H1 (cell line): Measurements from ENCODE around the gene ARHGAP26. TPM values are rescaled to one million over a fixed set of nuclear protein-coding genes. Genes with fewer than 3 reads are reported as not detected.

Source experiments
- BACH1 ChIP-seq: IDR thresholded peaks from 2 replicates; pipeline ENCODE4 v1.6.1; 2012; ENCODE audit warnings: low read length, improper control_type of control experiment
- CBX5 ChIP-seq: fragments of 300-800, 300-1000 bp; sonication (generic); IDR thresholded peaks from 2 replicates; pipeline ENCODE4 v1.7.1; 2016; ENCODE audit warnings: antibody characterized with exemption, low read length, low read depth
- CBX8 ChIP-seq: fragments of 300-800, 300-1000 bp; sonication (generic); IDR thresholded peaks from 2 replicates; pipeline ENCODE4 v1.7.1; 2016; ENCODE audit warnings: low read depth, low read length, borderline replicate concordance
- CEBPB ChIP-seq: IDR thresholded peaks from 2 replicates; pipeline ENCODE4 v1.6.1; 2012; ENCODE audit warnings: low read depth, low read length
- CHD2 ChIP-seq: IDR thresholded peaks from 2 replicates; pipeline ENCODE4 v1.6.1; 2012; ENCODE audit warnings: low read length, improper control_type of control experiment
- CREB1 ChIP-seq: IDR thresholded peaks from 2 replicates; pipeline ENCODE4 v1.6.1; 2012; ENCODE audit warnings: inconsistent platforms
- CTCF ChIP-seq, 3 experiments: IDR thresholded peaks; 1 replicate in 2 of 3; 2 replicates in 1 of 3; pipeline versions ENCODE4 v1.5.1 to v1.6.1; 2011; ENCODE audit warnings: low read length in 3 of 3, mild to moderate bottlenecking in 3 of 3, inconsistent platforms in 2 of 3, low read depth in 1 of 3, moderate library complexity in 1 of 3; ENCODE audit not compliant: insufficient read depth in 1 of 3; ENCODE audit errors: control extremely low read depth in 1 of 3
- EGR1 ChIP-seq: IDR thresholded peaks from 2 replicates; pipeline ENCODE4 v1.6.1; 2011; ENCODE audit warnings: low read depth, low read length, borderline replicate concordance
- KDM5A ChIP-seq: fragments of 200-600 bp; IDR thresholded peaks from 2 replicates; pipeline ENCODE4 v1.7.1; 2012; ENCODE audit warnings: mild to moderate bottlenecking, low read length, inconsistent platforms, mixed read lengths
- NANOG ChIP-seq: IDR thresholded peaks from 2 replicates; pipeline ENCODE4 v1.6.1; 2011; ENCODE audit warnings: low read length, low read depth, mild to moderate bottlenecking, inconsistent platforms; ENCODE audit not compliant: insufficient read depth, poor library complexity, severe bottlenecking
- PHF8 ChIP-seq: fragments of 200-600 bp; sonication (generic); conservative IDR thresholded peaks from 2 replicates; pipeline ENCODE4 v1.7.1; 2012; ENCODE audit warnings: low read depth, mild to moderate bottlenecking, inconsistent platforms, low read length, moderate library complexity
- POLR2AphosphoS5 ChIP-seq: IDR thresholded peaks from 2 replicates; pipeline ENCODE4 v1.6.1; 2011; ENCODE audit warnings: low read depth, low read length
- RAD21 ChIP-seq, 2 experiments: IDR thresholded peaks in 1 of 2; conservative IDR thresholded peaks in 1 of 2; 2 replicates each; pipeline ENCODE4 v1.6.1; 2011; ENCODE audit warnings: low read depth in 2 of 2, low read length in 2 of 2, improper control_type of control experiment in 1 of 2, inconsistent platforms in 1 of 2, mild to moderate bottlenecking in 1 of 2, moderate library complexity in 1 of 2
- RXRA ChIP-seq: IDR thresholded peaks from 2 replicates; pipeline ENCODE4 v1.6.1; 2011; ENCODE audit warnings: low read depth, mild to moderate bottlenecking, low read length, moderate library complexity; ENCODE audit not compliant: insufficient read depth
- SAP30 ChIP-seq: fragments of 300-600 bp; sonication (generic); IDR thresholded peaks from 2 replicates; pipeline ENCODE4 v1.7.1; 2012; ENCODE audit warnings: low read length, moderate library complexity, mild to moderate bottlenecking, inconsistent platforms; ENCODE audit not compliant: insufficient read depth, insufficient replicate concordance
- SIN3A ChIP-seq, 2 experiments: IDR thresholded peaks in 1 of 2; conservative IDR thresholded peaks in 1 of 2; 2 replicates each; pipeline ENCODE4 v1.6.1; 2011 to 2012; ENCODE audit warnings: low read length in 2 of 2, improper control_type of control experiment in 1 of 2, low read depth in 1 of 2, mild to moderate bottlenecking in 1 of 2
- SP1 ChIP-seq: IDR thresholded peaks from 2 replicates; pipeline ENCODE4 v1.6.1; 2011; ENCODE audit warnings: low read depth, low read length
- SUZ12 ChIP-seq: fragments of 200-600 bp; sonication (generic); IDR thresholded peaks from 2 replicates; pipeline ENCODE4 v1.6.1; 2012; ENCODE audit warnings: mild to moderate bottlenecking, inconsistent platforms, low read length, moderate library complexity, mixed read lengths
- TCF12 ChIP-seq: IDR thresholded peaks from 2 replicates; pipeline ENCODE4 v1.6.1; 2011; ENCODE audit warnings: low read depth, mild to moderate bottlenecking, low read length
- TEAD4 ChIP-seq: IDR thresholded peaks from 2 replicates; pipeline ENCODE4 v1.6.1; 2012; ENCODE audit warnings: low read depth, low read length, inconsistent platforms, mixed read lengths
- USF2 ChIP-seq: IDR thresholded peaks from 2 replicates; pipeline ENCODE4 v1.6.1; 2011; ENCODE audit warnings: low read length, improper control_type of control experiment
- YY1 ChIP-seq: IDR thresholded peaks from 2 replicates; pipeline ENCODE4 v1.6.1; 2011; ENCODE audit warnings: low read depth, mild to moderate bottlenecking, low read length
- polyA plus RNA-seq, 7 experiments: library from polyadenylated mRNA; depleted of rRNA in 3 of 7; stranded (reverse) in 5 of 7; unstranded in 2 of 7; fragments of >200 nt in 5 of 7; fragments of 200-250 nt in 2 of 7; gene quantifications; 1 replicate in 5 of 7; 2 replicates in 1 of 7; 4 replicates in 1 of 7; pipeline versions ENCODE4 v1.2.1 to v1.2.3, GENCODE V29; 2011 to 2013; ENCODE audit warnings: missing spikeins in 2 of 7, mixed read lengths in 2 of 7
- total RNA-seq: library from RNA; stranded (reverse); fragmentation: NEBNext Ultra II Directional; extraction: Animal tissue kit (Norgen Biotek cat#: 25700); gene quantifications from 2 replicates; pipeline ENCODE4 v1.2.1, GENCODE V29; 2021

The ARHGAP26 gene
- total and polyA plus RNA-seq, 2 of the 8 experiments (the other 6 are each of a cell fraction or from before 2014, with no cell fraction given): 7.1 to 24.8 TPM

- peak; percentile 28; the same call in 1 of the 2 replicates for TF ChIP-seq SP1
- TF ChIP-seq SIN3A (conservative IDR thresholded peaks at IDR 0.05 in 1 of 2, IDR thresholded peaks at IDR 0.05 in 1 of 2; ENCODE audit: low read depth in 1 of 2, low read length in 2 of 2): no peak
- peak; percentile 44; the same call in 1 of the 2 replicates for TF ChIP-seq TEAD4
- TF ChIP-seq RAD21 (IDR thresholded peaks at IDR 0.05 in 1 of 2, conservative IDR thresholded peaks at IDR 0.05 in 1 of 2; ENCODE audit: low read depth in 2 of 2, low read length in 2 of 2): peak in 1 of 2 experiments; percentile 8; a peak in 2 of 4 replicates
- no peak for TF ChIP-seq SUZ12
- no peak for TF ChIP-seq RXRA
- TF ChIP-seq NANOG: peak; percentile 71
- TF ChIP-seq CREB1: 0 out of 2 replicates have a peak, but pooled peaks have one; percentile 9
- TF ChIP-seq YY1: 0 out of 2 replicates have a peak, but pooled peaks have one; percentile 14
- TF ChIP-seq PHF8: no peak
- TF ChIP-seq USF2: no peak
- TF ChIP-seq CTCF (IDR thresholded peaks at IDR 0.05; ENCODE audit: control extremely low read depth in 1 of 3, insufficient read depth in 1 of 3, low read depth in 1 of 3, low read length in 3 of 3): no peak
- TF ChIP-seq CEBPB: no peak
- no peak for TF ChIP-seq CBX5
- TF ChIP-seq SAP30: no peak
- TF ChIP-seq KDM5A: no peak
- TF ChIP-seq TCF12: peak; percentile 94
- TF ChIP-seq POLR2AphosphoS5: no peak; the same call in 1 of the 2 replicates
- TF ChIP-seq EGR1: no peak
- 0 out of 2 replicates have a peak, but pooled peaks have one; percentile 12 for TF ChIP-seq BACH1
- TF ChIP-seq CHD2: no peak
- TF ChIP-seq CBX8: no peak
Observed at GRCh38 chr5:143037071-143037470, 266.9 kb downstream of the ARHGAP26 start (continued).
